Retinal pigment epithelial cell (primary cell): ENCODE data around the gene CSHL1.
"Not testable (repeated sequence)": the region's sequence is repeated elsewhere in the genome, so short reads cannot be mapped to it uniquely, and the experiment has no call there.

Source experiments
- DNase-seq: peaks from one replicate; pipeline ENCODE4 v3.0.0-alpha.2; 2010; ENCODE audit warnings: low read depth
- H3K4me3 ChIP-seq: 2 replicates; pipeline ENCODE4 v1.5.1; 2011; ENCODE audit warnings: mild to moderate bottlenecking, low read length, control low read depth, moderate library complexity
- TF ChIP-seq, protein P1 (sequence below): conservative IDR thresholded peaks from 2 replicates; pipeline ENCODE4 v1.5.1; 2011; ENCODE audit warnings: low read depth, low read length, control low read depth, inconsistent platforms

Gene CSHL1

DNA sequence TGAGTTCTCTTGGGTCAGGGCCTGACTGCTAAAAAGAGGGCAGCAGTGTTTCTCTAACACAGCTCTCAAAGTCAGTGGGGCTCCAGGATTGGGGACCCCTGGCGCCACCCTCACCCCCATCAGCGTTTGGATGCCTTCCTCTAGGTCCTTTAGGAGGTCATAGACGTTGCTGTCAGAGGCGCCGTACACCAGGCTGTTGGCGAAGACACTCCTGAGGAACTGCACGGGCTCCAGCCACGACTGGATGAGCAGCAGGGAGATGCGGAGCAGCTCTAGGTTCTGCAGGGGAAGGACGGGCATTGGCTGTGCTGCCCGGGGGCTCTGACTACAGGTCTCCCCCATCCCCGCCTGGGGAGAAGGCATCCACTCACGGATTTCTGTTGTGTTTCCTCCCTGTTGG is 6.6 kb upstream of the CSHL1 start:
- H3K4me3 ChIP-seq, result no peak overlapping the region
- TF ChIP-seq, protein P1, sequence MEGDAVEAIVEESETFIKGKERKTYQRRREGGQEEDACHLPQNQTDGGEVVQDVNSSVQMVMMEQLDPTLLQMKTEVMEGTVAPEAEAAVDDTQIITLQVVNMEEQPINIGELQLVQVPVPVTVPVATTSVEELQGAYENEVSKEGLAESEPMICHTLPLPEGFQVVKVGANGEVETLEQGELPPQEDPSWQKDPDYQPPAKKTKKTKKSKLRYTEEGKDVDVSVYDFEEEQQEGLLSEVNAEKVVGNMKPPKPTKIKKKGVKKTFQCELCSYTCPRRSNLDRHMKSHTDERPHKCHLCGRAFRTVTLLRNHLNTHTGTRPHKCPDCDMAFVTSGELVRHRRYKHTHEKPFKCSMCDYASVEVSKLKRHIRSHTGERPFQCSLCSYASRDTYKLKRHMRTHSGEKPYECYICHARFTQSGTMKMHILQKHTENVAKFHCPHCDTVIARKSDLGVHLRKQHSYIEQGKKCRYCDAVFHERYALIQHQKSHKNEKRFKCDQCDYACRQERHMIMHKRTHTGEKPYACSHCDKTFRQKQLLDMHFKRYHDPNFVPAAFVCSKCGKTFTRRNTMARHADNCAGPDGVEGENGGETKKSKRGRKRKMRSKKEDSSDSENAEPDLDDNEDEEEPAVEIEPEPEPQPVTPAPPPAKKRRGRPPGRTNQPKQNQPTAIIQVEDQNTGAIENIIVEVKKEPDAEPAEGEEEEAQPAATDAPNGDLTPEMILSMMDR, result no peak
- no peak for DNase-seq

- DNase-seq, result not testable (repeated sequence)
Observed at GRCh38 chr17:63917206-63917605, 6.1 kb upstream of the CSHL1 start.

DNA sequence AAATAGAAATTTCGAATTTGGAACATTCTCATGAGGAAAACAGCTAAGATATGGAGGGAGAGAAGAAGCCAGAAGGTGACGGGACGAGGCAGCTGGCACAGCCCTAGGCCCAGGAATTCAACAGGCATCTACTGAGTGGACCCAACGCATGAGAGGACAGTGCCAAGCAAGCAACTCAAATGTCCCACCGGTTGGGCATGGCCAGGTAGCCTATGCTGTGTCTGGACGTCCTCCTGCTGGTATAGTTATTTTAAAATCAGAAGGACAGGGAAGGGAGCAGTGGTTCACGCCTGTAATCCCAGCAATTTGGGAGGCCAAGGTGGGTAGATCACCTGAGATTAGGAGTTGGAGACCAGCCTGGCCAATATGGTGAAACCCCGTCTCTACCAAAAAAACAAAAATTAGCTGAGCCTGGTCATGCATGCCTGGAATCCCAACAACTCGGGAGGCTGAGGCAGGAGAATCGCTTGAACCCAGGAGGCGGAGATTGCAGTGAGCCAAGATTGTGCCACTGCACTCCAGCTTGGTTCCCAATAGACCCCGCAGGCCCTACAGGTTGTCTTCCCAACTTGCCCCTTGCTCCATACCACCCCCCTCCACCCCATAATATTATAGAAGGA is 5.6 kb upstream of the CSHL1 start:
- DNase-seq, result no peak
- no peak overlapping the region for H3K4me3 ChIP-seq
- TF ChIP-seq, protein P1, result no peak

More at GRCh38 chr17:63917206-63917605, 6.1 kb upstream of the CSHL1 start:
- H3K4me3 ChIP-seq, result not testable (repeated sequence)

DNA sequence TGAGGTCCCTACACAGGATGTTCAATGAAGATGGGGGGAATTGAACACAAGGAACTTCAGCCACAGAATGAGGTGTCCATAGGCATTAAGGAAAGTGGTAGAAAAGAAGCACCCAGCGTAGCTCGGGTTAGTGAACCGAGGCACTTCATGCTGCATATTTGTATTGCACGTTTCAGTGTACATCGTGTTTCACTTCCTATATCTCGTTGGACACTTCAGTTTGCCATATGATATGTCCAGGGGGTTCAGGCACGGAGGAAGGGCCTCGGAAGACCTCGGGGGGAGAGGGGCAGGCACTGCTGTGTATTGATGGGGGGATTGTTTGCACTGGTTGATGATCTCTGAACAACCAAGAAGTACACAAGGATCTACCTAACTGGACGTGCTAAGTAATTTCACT is 4.7 kb upstream of the CSHL1 start:
- not testable (repeated sequence) for H3K4me3 ChIP-seq, DNase-seq

DNA sequence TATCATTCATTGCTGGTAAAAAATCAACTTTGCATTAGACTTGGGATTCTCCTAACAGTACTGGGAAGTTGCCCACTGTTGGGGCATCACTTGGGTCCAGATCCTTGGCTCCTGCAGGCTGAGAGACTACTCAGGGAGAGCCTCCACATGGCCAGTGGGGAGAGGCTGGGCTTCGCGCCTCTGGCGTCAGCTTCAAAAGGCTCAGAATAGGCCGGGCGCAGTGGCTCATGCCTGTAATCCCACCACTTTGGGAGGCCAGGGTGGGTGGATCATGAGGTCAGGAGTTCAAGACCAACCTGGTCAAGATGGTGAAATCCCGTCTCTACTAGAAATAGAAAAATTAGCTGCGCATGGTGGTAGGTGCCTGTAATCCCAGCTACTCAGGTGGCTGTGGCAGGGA is 3.4 kb upstream of the CSHL1 start:
- no peak overlapping the region for H3K4me3 ChIP-seq
- TF ChIP-seq, protein P1, result no peak
- no peak for DNase-seq

- H3K4me3 ChIP-seq, result no peak overlapping the region
- TF ChIP-seq, protein P1, result peak; percentile 70
- no peak for DNase-seq
Observed at GRCh38 chr17:63911657-63912100, 621 bp upstream of the CSHL1 start.

DNA sequence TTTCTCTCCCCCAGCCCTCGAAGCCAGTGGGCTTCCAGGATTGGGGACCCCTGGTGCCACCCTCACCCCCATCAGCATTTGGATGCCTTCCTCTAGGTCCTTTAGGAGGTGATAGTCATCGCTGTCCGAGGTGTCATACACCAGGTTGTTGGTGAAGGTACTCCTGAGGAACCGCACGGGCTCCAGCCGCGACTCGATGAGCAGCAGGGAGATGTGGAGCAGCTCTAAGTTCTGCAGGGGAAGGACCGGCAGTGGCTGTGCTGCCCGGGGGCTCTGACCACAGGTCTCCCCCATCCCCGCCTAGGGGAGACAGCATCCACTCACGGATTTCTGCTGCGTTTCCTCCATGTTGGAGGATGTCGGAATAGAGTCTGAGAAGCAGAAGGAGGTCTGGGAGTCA is 962 bp downstream of the CSHL1 start:
- H3K4me3 ChIP-seq, result no peak overlapping the region
- DNase-seq, result no peak
- TF ChIP-seq, protein P1, result no peak

GRCh38 chr17:63909586-63909985 is 1.5 kb downstream of the CSHL1 start:
- not testable (repeated sequence) for DNase-seq, H3K4me3 ChIP-seq

DNA sequence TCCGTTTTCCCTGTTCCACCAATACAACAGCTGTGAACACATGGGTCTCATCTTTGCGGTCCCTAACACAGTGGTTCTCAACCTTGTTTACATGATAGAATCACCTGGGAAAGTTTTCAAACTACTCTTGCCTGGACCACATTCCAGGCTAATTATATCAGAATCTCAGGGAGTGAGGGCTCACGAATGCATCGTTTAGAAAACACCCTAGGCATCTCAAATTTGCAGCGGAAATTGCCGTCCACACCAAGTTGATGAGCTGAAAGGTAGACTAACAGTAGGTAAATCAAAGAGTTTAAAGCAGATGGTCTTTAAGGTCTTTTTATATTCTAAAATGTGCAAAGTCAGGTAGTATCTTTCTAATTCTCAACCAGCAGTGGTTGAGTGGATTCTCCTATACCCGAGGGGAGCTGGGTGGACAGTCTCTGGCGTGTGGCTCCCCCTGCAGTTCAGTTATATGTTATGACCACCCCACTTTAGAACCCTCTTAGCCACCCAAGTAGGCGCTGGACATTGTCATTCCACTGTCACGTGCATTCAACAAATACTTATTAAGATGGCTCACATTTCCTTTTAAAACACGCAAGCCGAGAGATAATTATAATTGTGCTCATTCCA is 3.8 kb downstream of the CSHL1 start:
- not testable (repeated sequence) for H3K4me3 ChIP-seq, DNase-seq
- TF ChIP-seq, protein P1, result peak; percentile 36

DNA sequence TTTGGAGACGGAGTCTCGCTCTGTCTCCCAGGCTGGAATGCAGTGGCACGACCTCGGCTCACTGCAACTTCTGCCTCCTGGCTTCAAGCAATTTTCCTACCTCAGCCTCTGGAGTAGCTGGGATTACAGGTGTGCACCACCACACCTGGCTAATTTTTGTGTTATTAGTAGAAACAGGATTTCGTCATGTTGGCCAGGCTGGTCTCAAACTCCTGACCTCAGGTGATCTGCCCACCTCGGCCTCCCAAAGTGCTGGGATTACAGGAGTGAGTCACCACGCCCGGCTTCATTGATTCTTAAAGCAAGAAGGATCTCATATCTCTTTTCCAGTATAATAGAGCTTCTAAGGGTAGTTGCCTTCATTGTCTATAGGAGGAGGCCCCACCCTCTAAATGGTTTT is 6.3 kb downstream of the CSHL1 start:
- DNase-seq, H3K4me3 ChIP-seq: not testable (repeated sequence)
